ENCODE measurements around the gene SLC9B1. TPM values are rescaled to one million over a fixed set of nuclear protein-coding genes. Genes with fewer than 3 reads are reported as not detected.
A peak's percentile ranks its signal among the peaks of the same experiment; 100 is the strongest.
"Not testable (repeated sequence)": the region's sequence is repeated elsewhere in the genome, so short reads cannot be mapped to it uniquely, and the experiment has no call there.

Gene SLC9B1
- total RNA-seq, 1 donor from 2014 or later, result 0.57 TPM

DNA sequence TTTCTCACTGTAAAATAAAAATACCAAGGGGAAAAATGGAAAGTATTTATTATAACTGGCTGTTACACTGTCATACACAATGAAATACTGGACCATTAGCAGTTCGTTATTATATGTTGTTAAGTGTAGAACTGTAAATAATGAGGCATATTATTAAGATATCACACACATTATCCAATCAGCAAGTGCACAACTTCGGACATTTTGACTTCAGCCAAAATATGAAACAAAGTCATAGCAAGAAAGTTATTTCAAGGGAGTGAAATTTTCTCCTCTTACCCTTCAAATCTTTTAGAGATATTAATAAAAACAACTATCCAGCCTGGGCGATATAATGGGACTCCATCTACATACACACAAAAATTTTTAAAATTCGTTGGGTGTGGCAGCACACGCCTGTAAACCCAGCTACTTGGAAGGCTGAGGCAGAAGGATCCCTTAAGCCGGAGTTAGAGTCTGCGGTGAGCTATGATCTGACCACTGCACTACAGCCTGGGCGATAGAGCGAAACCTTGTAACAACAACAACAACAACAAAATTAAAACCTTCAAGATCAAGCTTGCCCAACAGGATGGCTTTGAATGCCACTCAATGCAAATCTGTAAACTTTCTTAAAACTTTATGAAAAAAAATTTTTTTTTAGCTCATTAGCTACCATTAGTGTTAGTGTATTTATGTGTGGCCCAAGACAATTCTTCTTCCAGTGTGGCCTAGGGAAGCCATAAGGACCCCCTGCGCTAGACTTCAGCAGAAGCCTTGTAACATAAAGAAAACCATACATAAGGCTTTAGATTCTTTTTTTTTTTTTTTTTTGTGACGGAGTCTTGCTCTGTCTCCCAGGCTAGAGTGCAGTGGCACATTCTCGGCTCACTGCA lies 152.0 kb downstream of the SLC9B1 start:
- peaks cover 49% of the 10 kb centered on the region for H3K4me1 Mint-ChIP-seq (ENCODE audit: low read depth)
- peaks cover 4% of the 10 kb centered on the region for H3K9me3 Mint-ChIP-seq
- peak overlapping the region; percentile 99 for H3K27ac Mint-ChIP-seq
- peaks cover 46% of the 10 kb centered on the region for H3K36me3 Mint-ChIP-seq (ENCODE audit: low read depth)
- peak overlapping the region; percentile 90 for H3K4me3 Mint-ChIP-seq (ENCODE audit: low read depth)
- H3K27me3 Mint-ChIP-seq (ENCODE audit: low read depth), result no peaks in the 10 kb centered on the region
- DNase-seq (ENCODE audit: low spot score), result no peak
- intact Hi-C loops (cut with micrococcal nuclease), result loop anchor here (1.0 to 5.0 kb wide), 6 partner anchors 39 to 1521 kb away; partner anchors contain the start of genes BDH2, NFKB1, PPP3CA and SLC9B2

GRCh38 chr4:102865327-102865726 lies 154.2 kb downstream of the SLC9B1 start:
- Mint-ChIP-seq H3K36me3 (ENCODE audit: low read depth) (peaks cover 56% of the 10 kb centered on the region), H3K4me1 (ENCODE audit: low read depth) (peaks cover 41% of the 10 kb centered on the region), H3K27ac (peak overlapping the region; percentile 66), H3K4me3 (ENCODE audit: low read depth) (peak overlapping the region; percentile 15), H3K9me3 (peaks cover 20% of the 10 kb centered on the region)
- not testable (repeated sequence) for H3K27me3 Mint-ChIP-seq (ENCODE audit: low read depth); DNase-seq (ENCODE audit: low spot score)
- intact Hi-C loops (cut with micrococcal nuclease), result loop anchor here (2.0 to 5.0 kb wide), 3 partner anchors 23 to 238 kb away; partner anchors contain the start of gene SLC9B2

DNA sequence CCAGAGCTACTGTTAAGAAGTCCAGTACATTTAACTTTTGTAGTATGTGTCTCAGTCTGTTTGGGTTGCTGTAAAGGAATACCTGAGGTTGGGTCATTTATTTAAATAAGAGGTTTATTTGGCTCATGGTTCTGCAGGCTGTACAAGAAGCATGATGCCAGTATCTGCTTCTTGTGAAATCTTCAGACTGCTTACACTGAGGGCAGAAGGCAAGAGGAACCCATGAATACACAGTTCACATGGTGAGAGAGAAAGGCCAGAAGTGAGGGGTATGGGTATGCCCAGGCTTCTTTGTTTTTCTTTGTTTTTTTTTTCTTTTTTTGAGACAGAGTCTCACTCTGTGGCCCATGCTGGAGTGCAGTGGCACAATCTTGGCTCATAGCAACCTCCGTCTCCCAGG lies 156.8 kb downstream of the SLC9B1 start:
- Mint-ChIP-seq H3K36me3 (ENCODE audit: low read depth) (peaks cover 68% of the 10 kb centered on the region), H3K27ac (no peak overlapping the region), H3K9me3 (peaks cover 38% of the 10 kb centered on the region), H3K4me1 (ENCODE audit: low read depth) (peaks cover 35% of the 10 kb centered on the region), H3K4me3 (ENCODE audit: low read depth) (no peak overlapping the region), H3K27me3 (ENCODE audit: low read depth) (no peaks in the 10 kb centered on the region)
- intact Hi-C loops (cut with micrococcal nuclease), result no loop called here
- DNase-seq (ENCODE audit: low spot score), result no peak

DNA sequence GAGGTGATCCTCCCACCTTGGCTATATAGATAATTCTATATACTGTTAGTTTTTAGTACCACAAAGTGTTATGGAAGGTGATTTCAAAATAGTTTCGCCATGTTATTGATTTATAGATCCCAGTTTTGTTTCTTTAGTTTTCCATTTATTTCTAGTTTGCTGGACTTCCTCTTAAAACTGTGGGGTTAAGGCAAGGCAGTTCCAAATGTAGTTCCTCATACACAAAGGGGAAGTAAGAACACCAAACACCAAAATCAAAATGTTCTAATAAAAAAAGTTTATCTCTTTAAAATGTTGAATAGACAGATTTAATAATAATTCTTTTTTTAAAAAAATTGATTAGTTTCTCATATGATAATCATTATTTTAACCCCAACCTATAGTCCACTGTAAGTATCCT lies 157.5 kb downstream of the SLC9B1 start:
- H3K27me3 Mint-ChIP-seq (ENCODE audit: low read depth), result no peaks in the 10 kb centered on the region
- peaks cover 41% of the 10 kb centered on the region for H3K9me3 Mint-ChIP-seq
- peaks cover 35% of the 10 kb centered on the region for H3K4me1 Mint-ChIP-seq (ENCODE audit: low read depth)
- no peak for DNase-seq (ENCODE audit: low spot score)
- no peak overlapping the region for H3K27ac Mint-ChIP-seq
- intact Hi-C loops (cut with micrococcal nuclease), result no loop called here
- no peak overlapping the region for H3K4me3 Mint-ChIP-seq (ENCODE audit: low read depth)
- peaks cover 68% of the 10 kb centered on the region for H3K36me3 Mint-ChIP-seq (ENCODE audit: low read depth)

- H3K4me1 Mint-ChIP-seq (ENCODE audit: low read depth), result peaks cover 25% of the 10 kb centered on the region
- H3K27me3 Mint-ChIP-seq (ENCODE audit: low read depth), result no peaks in the 10 kb centered on the region
- H3K36me3 Mint-ChIP-seq (ENCODE audit: low read depth), result peaks cover 65% of the 10 kb centered on the region
Observed at GRCh38 chr4:102860611-102861324, 158.7 kb downstream of the SLC9B1 start.

DNA sequence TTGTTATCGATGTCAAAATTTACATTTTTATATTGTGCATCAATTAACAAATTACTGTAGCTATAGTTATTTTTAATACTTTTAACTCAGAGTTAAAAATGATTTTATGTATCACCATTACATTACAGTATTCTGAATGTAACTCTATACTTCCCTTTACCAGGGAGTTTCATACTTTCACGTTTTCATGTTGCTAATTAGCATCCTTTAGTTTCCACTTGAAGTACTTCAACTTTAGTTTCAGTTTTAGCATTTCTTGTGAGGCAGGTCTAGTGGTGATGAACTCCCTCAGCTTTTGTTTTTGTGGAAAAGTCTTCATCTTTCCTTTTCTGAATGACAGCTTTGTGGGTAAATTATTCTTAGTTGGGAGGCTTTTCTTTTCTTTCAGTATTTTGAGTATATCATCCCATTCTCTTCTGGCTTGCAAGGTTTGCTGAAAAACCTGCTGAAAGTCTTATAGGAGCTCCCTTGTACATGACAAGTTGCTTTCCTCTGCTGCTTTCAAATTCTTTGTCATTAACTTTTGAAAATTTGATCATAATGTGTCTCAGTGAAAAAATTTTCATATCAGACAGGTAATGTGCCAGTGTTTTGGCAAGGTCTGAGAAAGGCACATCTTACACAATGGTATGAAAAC lies 160.6 kb downstream of the SLC9B1 start:
- Mint-ChIP-seq H3K27ac (no peak overlapping the region), H3K36me3 (ENCODE audit: low read depth) (peaks cover 63% of the 10 kb centered on the region), H3K4me1 (ENCODE audit: low read depth) (peaks cover 6% of the 10 kb centered on the region), H3K4me3 (ENCODE audit: low read depth) (no peak overlapping the region), H3K9me3 (peaks cover 46% of the 10 kb centered on the region), H3K27me3 (ENCODE audit: low read depth) (no peaks in the 10 kb centered on the region)
- DNase-seq (ENCODE audit: low spot score), result no peak
- intact Hi-C loops (cut with micrococcal nuclease), result no loop called here

More at GRCh38 chr4:102860611-102861324, 158.7 kb downstream of the SLC9B1 start:
- intact Hi-C loops (cut with micrococcal nuclease), result no loop called here
- Mint-ChIP-seq H3K27ac (no peak overlapping the region), H3K4me3 (ENCODE audit: low read depth) (no peak overlapping the region), H3K9me3 (peaks cover 46% of the 10 kb centered on the region)
- no peak for DNase-seq (ENCODE audit: low spot score)

Other genes starting within 250 kb of the SLC9B1 start
- 429 and 432 TPM in 2 replicates for gene UBE2D3, start 192.2 kb downstream of the SLC9B1 start, total RNA-seq
- gene CISD2, start 150.7 kb downstream of the SLC9B1 start, total RNA-seq, result 50.8 and 51.4 TPM in 2 replicates
- gene SLC9B2, start 57.1 kb upstream of the SLC9B1 start, total RNA-seq, result 34.6 and 37.9 TPM in 2 replicates
- 16.0 and 16.3 TPM in 2 replicates for gene BDH2, start 80.1 kb upstream of the SLC9B1 start, total RNA-seq
- gene CENPE, start 178.6 kb upstream of the SLC9B1 start, total RNA-seq, result 36.0 and 36.5 TPM in 2 replicates